Measurements from ENCODE around the gene RAG1. TPM values are rescaled to one million over a fixed set of nuclear protein-coding genes. Genes with fewer than 3 reads are reported as not detected.

RAG1 gene
- total RNA-seq, 1 donor from 2014 or later: 0.24 TPM

DNA sequence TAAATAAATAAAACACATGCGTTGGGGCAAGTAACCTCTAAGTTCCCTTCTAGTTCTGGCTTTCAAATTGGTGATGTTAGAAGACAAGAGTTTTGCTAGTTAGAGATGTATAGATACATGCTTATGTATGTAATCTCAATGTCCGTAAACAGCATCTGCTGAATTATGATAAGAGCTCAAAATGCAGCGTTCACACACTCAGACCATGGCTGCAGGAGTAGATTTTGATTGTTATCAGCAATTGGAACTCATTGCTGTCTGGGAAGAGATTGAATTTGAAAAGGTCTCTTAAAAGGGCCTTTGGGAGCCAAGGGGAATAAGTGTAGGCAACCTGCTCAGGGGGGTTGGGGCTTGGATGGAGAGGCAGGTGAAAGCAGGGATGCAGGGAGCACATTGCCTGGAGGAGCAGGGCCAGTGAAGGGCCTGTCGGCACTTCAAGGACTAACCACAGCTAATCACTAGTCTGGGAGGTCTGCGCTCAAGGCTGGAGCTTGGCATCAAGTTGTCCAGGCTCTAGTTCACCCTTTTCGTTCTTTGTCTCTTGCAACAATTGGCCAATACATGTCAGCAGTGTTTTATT lies 2.7 kb upstream of the RAG1 start:
- TF ChIP-seq, protein P1, sequence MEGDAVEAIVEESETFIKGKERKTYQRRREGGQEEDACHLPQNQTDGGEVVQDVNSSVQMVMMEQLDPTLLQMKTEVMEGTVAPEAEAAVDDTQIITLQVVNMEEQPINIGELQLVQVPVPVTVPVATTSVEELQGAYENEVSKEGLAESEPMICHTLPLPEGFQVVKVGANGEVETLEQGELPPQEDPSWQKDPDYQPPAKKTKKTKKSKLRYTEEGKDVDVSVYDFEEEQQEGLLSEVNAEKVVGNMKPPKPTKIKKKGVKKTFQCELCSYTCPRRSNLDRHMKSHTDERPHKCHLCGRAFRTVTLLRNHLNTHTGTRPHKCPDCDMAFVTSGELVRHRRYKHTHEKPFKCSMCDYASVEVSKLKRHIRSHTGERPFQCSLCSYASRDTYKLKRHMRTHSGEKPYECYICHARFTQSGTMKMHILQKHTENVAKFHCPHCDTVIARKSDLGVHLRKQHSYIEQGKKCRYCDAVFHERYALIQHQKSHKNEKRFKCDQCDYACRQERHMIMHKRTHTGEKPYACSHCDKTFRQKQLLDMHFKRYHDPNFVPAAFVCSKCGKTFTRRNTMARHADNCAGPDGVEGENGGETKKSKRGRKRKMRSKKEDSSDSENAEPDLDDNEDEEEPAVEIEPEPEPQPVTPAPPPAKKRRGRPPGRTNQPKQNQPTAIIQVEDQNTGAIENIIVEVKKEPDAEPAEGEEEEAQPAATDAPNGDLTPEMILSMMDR (IDR thresholded peaks at IDR 0.05): no peak
- Mint-ChIP-seq H3K36me3 (ENCODE audit: low read depth) (no peaks in the 10 kb centered on the region), H3K27me3 (peaks cover 41% of the 10 kb centered on the region), H3K4me1 (peaks cover 6% of the 10 kb centered on the region), H3K4me3 (no peak overlapping the region), H3K9me3 (no peaks in the 10 kb centered on the region), H3K27ac (no peak overlapping the region)
- intact Hi-C loops (cut with micrococcal nuclease): no loop called here
- DNase-seq (no peak), ATAC-seq (ENCODE audit: low read depth) (no peak)
- POLR2A ChIA-PET: no interaction called here
- CTCF ChIA-PET: interaction anchor here (0.6 to 4.3 kb wide), 8 partner anchors 8 to 185 kb away, joined by 3 to 27 read pairs (median 6); no protein-coding TSS in a partner anchor

DNA sequence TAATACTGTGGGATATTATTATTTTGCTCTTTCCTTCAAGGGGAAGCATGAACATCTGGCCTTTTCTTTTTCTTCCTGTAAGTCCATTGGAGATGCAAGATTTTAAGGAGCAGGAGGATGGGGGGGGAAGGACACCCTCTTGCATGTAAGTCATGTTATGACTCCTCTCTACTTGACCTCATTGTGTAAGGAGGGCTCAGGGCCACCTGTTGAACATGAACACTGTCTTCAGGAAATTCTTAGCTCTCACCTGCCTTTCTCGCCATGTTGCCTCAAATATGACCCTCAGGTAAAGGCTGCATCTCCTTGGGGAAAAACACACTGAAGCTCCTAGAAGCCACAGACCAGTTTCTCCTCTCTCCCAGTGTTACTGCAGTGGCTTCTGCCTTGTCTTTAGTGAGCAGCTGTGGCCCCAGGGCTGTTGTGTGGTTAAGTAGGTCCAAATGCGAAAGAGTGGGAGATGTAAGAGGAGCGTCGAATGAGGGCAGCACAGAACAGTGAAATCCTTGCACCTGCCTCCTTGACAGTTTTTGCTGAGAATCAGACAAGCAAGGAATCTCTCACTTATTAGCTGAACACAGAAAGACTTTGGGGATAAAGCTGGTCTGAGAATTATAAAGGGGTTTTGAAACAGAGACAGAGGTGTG lies 1.3 kb upstream of the RAG1 start:
- ATAC-seq (ENCODE audit: low read depth) (no peak), DNase-seq (no peak)
- TF ChIP-seq, protein P1 (IDR thresholded peaks at IDR 0.05): no peak
- Mint-ChIP-seq H3K36me3 (ENCODE audit: low read depth) (no peaks in the 10 kb centered on the region), H3K27ac (no peak overlapping the region), H3K4me1 (peaks cover 6% of the 10 kb centered on the region), H3K4me3 (no peak overlapping the region), H3K27me3 (peaks cover 48% of the 10 kb centered on the region), H3K9me3 (no peaks in the 10 kb centered on the region)
- intact Hi-C loops (cut with micrococcal nuclease): no loop called here
- ChIA-PET POLR2A (no interaction called here), CTCF (interaction anchor here (0.7 to 3.5 kb wide), 4 partner anchors 105 to 274 kb away, joined by 3 to 17 read pairs (median 3); no protein-coding TSS in a partner anchor)

DNA sequence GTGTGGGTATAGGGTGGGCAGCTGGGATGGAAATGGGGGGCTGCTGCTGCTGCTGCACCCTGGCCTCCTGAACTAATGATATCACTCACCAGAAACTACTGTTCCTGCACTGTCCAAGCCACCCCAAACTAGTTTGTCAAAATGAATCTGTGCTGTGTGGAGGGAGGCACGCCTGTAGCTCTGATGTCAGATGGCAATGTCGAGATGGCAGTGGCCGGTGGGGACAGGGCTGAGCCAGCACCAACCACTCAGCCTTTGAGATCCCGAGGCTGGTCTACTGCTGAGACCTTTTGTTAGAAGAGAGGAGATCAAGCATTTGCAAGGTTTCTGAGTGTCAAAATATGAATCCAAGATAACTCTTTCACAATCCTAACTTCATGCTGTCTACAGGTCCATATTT lies 1.3 kb downstream of the RAG1 start:
- peaks cover 6% of the 10 kb centered on the region for H3K4me1 Mint-ChIP-seq
- no peaks in the 10 kb centered on the region for H3K9me3 Mint-ChIP-seq
- H3K27ac Mint-ChIP-seq: no peak overlapping the region
- ATAC-seq (ENCODE audit: low read depth) (no peak), DNase-seq (no peak)
- H3K36me3 Mint-ChIP-seq (ENCODE audit: low read depth): no peaks in the 10 kb centered on the region
- POLR2A ChIA-PET: no interaction called here
- intact Hi-C loops (cut with micrococcal nuclease): no loop called here
- CTCF ChIA-PET: no interaction called here
- TF ChIP-seq, protein P1 (IDR thresholded peaks at IDR 0.05): no peak
- H3K4me3 Mint-ChIP-seq: no peak overlapping the region
- H3K27me3 Mint-ChIP-seq: peaks cover 60% of the 10 kb centered on the region

DNA sequence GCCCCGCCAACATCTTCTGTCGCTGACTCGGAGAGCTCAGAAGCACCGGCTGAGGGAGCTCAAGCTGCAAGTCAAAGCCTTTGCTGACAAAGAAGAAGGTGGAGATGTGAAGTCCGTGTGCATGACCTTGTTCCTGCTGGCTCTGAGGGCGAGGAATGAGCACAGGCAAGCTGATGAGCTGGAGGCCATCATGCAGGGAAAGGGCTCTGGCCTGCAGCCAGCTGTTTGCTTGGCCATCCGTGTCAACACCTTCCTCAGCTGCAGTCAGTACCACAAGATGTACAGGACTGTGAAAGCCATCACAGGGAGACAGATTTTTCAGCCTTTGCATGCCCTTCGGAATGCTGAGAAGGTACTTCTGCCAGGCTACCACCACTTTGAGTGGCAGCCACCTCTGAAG lies 6.7 kb downstream of the RAG1 start:
- ChIA-PET POLR2A (no interaction called here), CTCF (interaction anchor here (2.1 kb wide), 1 partner anchor 11 kb away, joined by 14 read pairs; no protein-coding TSS in a partner anchor)
- TF ChIP-seq, protein P1 (IDR thresholded peaks at IDR 0.05): no peak
- Mint-ChIP-seq H3K4me1 (no peaks in the 10 kb centered on the region), H3K4me3 (no peak overlapping the region), H3K9me3 (no peaks in the 10 kb centered on the region), H3K36me3 (ENCODE audit: low read depth) (no peaks in the 10 kb centered on the region), H3K27me3 (peaks cover 42% of the 10 kb centered on the region), H3K27ac (no peak overlapping the region)
- no peak for DNase-seq
- intact Hi-C loops (cut with micrococcal nuclease): no loop called here
- ATAC-seq (ENCODE audit: low read depth): no peak

DNA sequence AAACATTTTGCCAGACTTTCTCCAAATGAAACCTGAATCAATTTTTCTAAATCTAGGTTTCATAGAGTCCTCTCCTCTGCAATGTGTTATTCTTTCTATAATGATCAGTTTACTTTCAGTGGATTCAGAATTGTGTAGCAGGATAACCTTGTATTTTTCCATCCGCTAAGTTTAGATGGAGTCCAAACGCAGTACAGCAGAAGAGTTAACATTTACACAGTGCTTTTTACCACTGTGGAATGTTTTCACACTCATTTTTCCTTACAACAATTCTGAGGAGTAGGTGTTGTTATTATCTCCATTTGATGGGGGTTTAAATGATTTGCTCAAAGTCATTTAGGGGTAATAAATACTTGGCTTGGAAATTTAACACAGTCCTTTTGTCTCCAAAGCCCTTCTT lies 9.6 kb downstream of the RAG1 start:
- ATAC-seq (ENCODE audit: low read depth): no peak
- Mint-ChIP-seq H3K4me3 (no peak overlapping the region), H3K27ac (no peak overlapping the region), H3K36me3 (ENCODE audit: low read depth) (no peaks in the 10 kb centered on the region), H3K4me1 (no peaks in the 10 kb centered on the region), H3K9me3 (peaks cover 7% of the 10 kb centered on the region), H3K27me3 (peaks cover 35% of the 10 kb centered on the region)
- no peak for DNase-seq
- intact Hi-C loops (cut with micrococcal nuclease): no loop called here
- TF ChIP-seq, protein P1 (IDR thresholded peaks at IDR 0.05): no peak
- POLR2A ChIA-PET: no interaction called here
- CTCF ChIA-PET: interaction anchor here (1.1 kb wide), 1 partner anchor 13 kb away, joined by 3 read pairs; no protein-coding TSS in a partner anchor
